HepG2 (cell line): ENCODE results near the gene EFNA2. TPM values are rescaled to one million over a fixed set of nuclear protein-coding genes. Genes with fewer than 3 reads are reported as not detected.
A peak's percentile ranks its signal among the peaks of the same experiment; 100 is the strongest.

Experiments
- AKAP8 ChIP-seq: sonication (generic); formaldehyde crosslinking; IDR thresholded peaks from 2 replicates; pipeline ENCODE4 v1.5.1; 2020; ENCODE audit warnings: mild to moderate bottlenecking, missing genetic modification reagents
- ATF7-NPFF ChIP-seq: sonication (generic); formaldehyde crosslinking; IDR thresholded peaks from 2 replicates; pipeline ENCODE4 v1.8.1; 2023; ENCODE audit warnings: mild to moderate bottlenecking, low read depth, missing genetic modification reagents, moderate library complexity
- HMG20A ChIP-seq: IDR thresholded peaks from 2 replicates; pipeline ENCODE4 v1.6.1; 2016; ENCODE audit warnings: borderline replicate concordance
- KDM3A ChIP-seq: IDR thresholded peaks from 2 replicates; pipeline ENCODE4 v1.6.1; 2018; ENCODE audit warnings: low read depth, missing compliant biosample characterization
- NFKBIZ ChIP-seq: IDR thresholded peaks from 2 replicates; pipeline ENCODE4 v1.6.1; 2018; ENCODE audit warnings: missing genetic modification reagents, missing compliant biosample characterization
- POLR2A ChIP-seq, 2 experiments: IDR thresholded peaks; 2 replicates each; pipeline ENCODE4 v1.6.1; 2011; ENCODE audit warnings: low read depth in 2 of 2, low read length in 2 of 2, mild to moderate bottlenecking in 1 of 2, moderate library complexity in 1 of 2; ENCODE audit not compliant: insufficient read depth in 1 of 2
- RBM39 ChIP-seq: fragments of 200-400 bp; formaldehyde crosslinking; IDR thresholded peaks from one replicate; pipeline ENCODE4 v1.6.1; 2018; ENCODE audit warnings: antibody characterized with exemption, mild to moderate bottlenecking, low read depth, low read length; ENCODE audit not compliant: poor library complexity, severe bottlenecking
- RFX1 ChIP-seq: fragments of 450-650 bp; IDR thresholded peaks from 2 replicates; pipeline ENCODE4 v1.6.1; 2017
- SCMH1 ChIP-seq: sonication (generic); formaldehyde crosslinking; IDR thresholded peaks from 2 replicates; pipeline ENCODE4 v1.9.0; 2021; ENCODE audit warnings: missing genetic modification reagents, mild to moderate bottlenecking, borderline replicate concordance
- SIX1 ChIP-seq: sonication (generic); formaldehyde crosslinking; IDR thresholded peaks from 2 replicates; pipeline ENCODE4 v1.4.0; 2020; ENCODE audit warnings: missing genetic modification reagents, borderline replicate concordance
- TOE1 ChIP-seq: sonication (generic); formaldehyde crosslinking; IDR thresholded peaks from 2 replicates; pipeline ENCODE4 v1.4.0; 2020; ENCODE audit warnings: mild to moderate bottlenecking, missing genetic modification reagents
- TSC22D2 ChIP-seq: sonication (generic); formaldehyde crosslinking; IDR thresholded peaks from 2 replicates; pipeline ENCODE4 v1.5.1; 2020; ENCODE audit warnings: missing genetic modification reagents, mild to moderate bottlenecking, borderline replicate concordance
- USF2 ChIP-seq, 2 experiments: sonication (generic) in 1 of 2; formaldehyde crosslinking in 1 of 2; IDR thresholded peaks; 2 replicates each; pipeline versions ENCODE4 v1.5.1 to v1.6.1; 2011 to 2020; ENCODE audit warnings: borderline replicate concordance in 1 of 2, low read depth in 1 of 2, low read length in 1 of 2, mild to moderate bottlenecking in 1 of 2, missing genetic modification reagents in 1 of 2, moderate library complexity in 1 of 2
- ZEB1 ChIP-seq: IDR thresholded peaks from 2 replicates; pipeline ENCODE4 v1.6.1; 2012; ENCODE audit warnings: mild to moderate bottlenecking, low read depth, inconsistent platforms; ENCODE audit not compliant: insufficient replicate concordance
- ZIK1 ChIP-seq: sonication (generic); formaldehyde crosslinking; IDR thresholded peaks from 2 replicates; pipeline ENCODE4 v1.5.0; 2020; ENCODE audit warnings: mild to moderate bottlenecking, low read depth, missing genetic modification reagents, borderline replicate concordance
- ZNF136 ChIP-seq: sonication (generic); formaldehyde crosslinking; IDR thresholded peaks from 2 replicates; pipeline ENCODE4 v1.8.1; 2022; ENCODE audit warnings: low read depth, mild to moderate bottlenecking, moderate library complexity, missing genetic modification reagents
- ZNF414 ChIP-seq: sonication (generic); formaldehyde crosslinking; IDR thresholded peaks from 2 replicates; pipeline ENCODE4 v1.5.0; 2020; ENCODE audit warnings: missing genetic modification reagents
- ZNF589 ChIP-seq: sonication (generic); formaldehyde crosslinking; conservative IDR thresholded peaks from 2 replicates; pipeline ENCODE4 v1.8.0; 2022; ENCODE audit warnings: mild to moderate bottlenecking, moderate library complexity, missing genetic modification reagents
- ZNF691 ChIP-seq: sonication (generic); formaldehyde crosslinking; IDR thresholded peaks from 2 replicates; pipeline ENCODE4 v1.4.0; 2020; ENCODE audit warnings: missing genetic modification reagents, low read depth, mild to moderate bottlenecking, borderline replicate concordance
- ZNF709 ChIP-seq: sonication (generic); formaldehyde crosslinking; IDR thresholded peaks from 2 replicates; pipeline ENCODE4 v1.5.0; 2020; ENCODE audit warnings: mild to moderate bottlenecking, missing genetic modification reagents
- ZNF749 ChIP-seq: sonication (generic); formaldehyde crosslinking; IDR thresholded peaks from 2 replicates; pipeline ENCODE4 v1.8.0; 2022; ENCODE audit warnings: mild to moderate bottlenecking, missing genetic modification reagents, moderate library complexity, borderline replicate concordance
- ZSCAN22 ChIP-seq: sonication (generic); formaldehyde crosslinking; IDR thresholded peaks from 2 replicates; pipeline ENCODE4 v1.4.0; 2020; ENCODE audit warnings: mild to moderate bottlenecking, missing genetic modification reagents
- polyA plus RNA-seq, 8 experiments: library from polyadenylated mRNA; depleted of rRNA in 3 of 8; stranded (reverse) in 7 of 8; unstranded in 1 of 8; fragments of >200 nt; fragmentation: Illumina TruSeq in 4 of 8; extraction: Trizol in 4 of 8; gene quantifications; 2 replicates each; pipeline versions ENCODE4 v1.2.1 to v1.2.3, GENCODE V29; 2011 to 2016; ENCODE audit warnings: low read depth in 4 of 8, missing spikeins in 1 of 8, mixed read lengths in 1 of 8; ENCODE audit not compliant: insufficient read depth in 1 of 8
- total RNA-seq, 5 experiments: library from RNA; depleted of rRNA; stranded (reverse); fragments of >200 nt; fragmentation: Illumina TruSeq; extraction: Trizol; gene quantifications; 2 replicates each; pipeline ENCODE4 v1.2.3, GENCODE V29; 2016; ENCODE audit warnings: low read depth in 1 of 5
- TF ChIP-seq, protein P1 (sequence below): sonication (generic); formaldehyde crosslinking; IDR thresholded peaks from 2 replicates; pipeline ENCODE4 v1.8.1; 2023; ENCODE audit warnings: missing genetic modification reagents, inconsistent platforms, borderline replicate concordance

EFNA2 gene
- total and polyA plus RNA-seq, 2 of the 13 experiments (the other 11 are each of a cell fraction or from before 2014, with no cell fraction given) = 6.0 to 9.9 TPM

- TF ChIP-seq USF2 (IDR thresholded peaks at IDR 0.05; ENCODE audit: low read depth, low read length) = no peak
- no peak for TF ChIP-seq USF2 (CRISPR knock-in tag; IDR thresholded peaks at IDR 0.05; ENCODE audit: borderline replicate concordance)
- no peak; the same call in 1 of the 2 replicates for TF ChIP-seq ZNF749
- TF ChIP-seq ZNF589 (CRISPR knock-in tag) = no peak
- peak; percentile 69 for TF ChIP-seq RBM39
- TF ChIP-seq POLR2A (IDR thresholded peaks at IDR 0.05; ENCODE audit: insufficient read depth in 1 of 2, low read depth in 2 of 2, low read length in 2 of 2) = 0 out of 4 replicates have a peak, but pooled peaks of 1 of the 2 experiments have one; percentile 48
- peak; percentile 6 for TF ChIP-seq ZEB1
- no peak for TF ChIP-seq HMG20A
- peak; percentile 57; the same call in 1 of the 2 replicates for TF ChIP-seq ATF7-NPFF (CRISPR knock-in tag)
- TF ChIP-seq RFX1 = peak; percentile 86
- no peak for TF ChIP-seq SIX1 (CRISPR knock-in tag)
- TF ChIP-seq ZNF691 (CRISPR knock-in tag) = no peak
- no peak for TF ChIP-seq ZNF414 (CRISPR knock-in tag)
- no peak for TF ChIP-seq ZIK1 (CRISPR knock-in tag)
- TF ChIP-seq ZSCAN22 (CRISPR knock-in tag) = no peak
- TF ChIP-seq, protein P1, sequence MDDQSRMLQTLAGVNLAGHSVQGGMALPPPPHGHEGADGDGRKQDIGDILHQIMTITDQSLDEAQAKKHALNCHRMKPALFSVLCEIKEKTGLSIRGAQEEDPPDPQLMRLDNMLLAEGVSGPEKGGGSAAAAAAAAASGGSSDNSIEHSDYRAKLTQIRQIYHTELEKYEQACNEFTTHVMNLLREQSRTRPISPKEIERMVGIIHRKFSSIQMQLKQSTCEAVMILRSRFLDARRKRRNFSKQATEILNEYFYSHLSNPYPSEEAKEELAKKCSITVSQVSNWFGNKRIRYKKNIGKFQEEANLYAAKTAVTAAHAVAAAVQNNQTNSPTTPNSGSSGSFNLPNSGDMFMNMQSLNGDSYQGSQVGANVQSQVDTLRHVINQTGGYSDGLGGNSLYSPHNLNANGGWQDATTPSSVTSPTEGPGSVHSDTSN = 0 out of 2 replicates have a peak, but pooled peaks have one; percentile 24
- no peak for TF ChIP-seq TSC22D2 (CRISPR knock-in tag)
- TF ChIP-seq SCMH1 (CRISPR knock-in tag) = no peak
- TF ChIP-seq ZNF136 (CRISPR knock-in tag) = peak; percentile 75; the same call in 1 of the 2 replicates
- TF ChIP-seq AKAP8 (CRISPR knock-in tag) = peak; percentile 28; the same call in 1 of the 2 replicates
- no peak for TF ChIP-seq ZNF709 (CRISPR knock-in tag)
- no peak; the same call in 1 of the 2 replicates for TF ChIP-seq KDM3A (CRISPR knock-in tag)
- no peak for TF ChIP-seq TOE1
- TF ChIP-seq NFKBIZ (CRISPR knock-in tag) = no peak
These were observed 39.3 kb downstream of the EFNA2 start (continued) for GRCh38 chr19:1324806-1325567.
